Sigmoid colon (tissue), 4 donors: ENCODE measurements around the gene CNPY3.

ENCODE experiments used
- CTCF ChIP-seq, 4 experiments: fragments of 450-650 bp in 3 of 4; fragments of 200-600 bp in 1 of 4; IDR thresholded peaks; one replicate each; pipeline ENCODE4 v1.5.1; 2016 to 2019; ENCODE audit warnings: antibody characterized with exemption in 4 of 4, mild to moderate bottlenecking in 3 of 4, moderate library complexity in 2 of 4
- EP300 ChIP-seq, 4 donors: sonication (generic); formaldehyde crosslinking; IDR thresholded peaks; one replicate each; pipeline ENCODE4 v1.6.1; 2017; ENCODE audit warnings: antibody characterized with exemption in 4 of 4
- POLR2A ChIP-seq, 2 donors: fragments of 450-650 bp; IDR thresholded peaks; one replicate each; pipeline ENCODE4 v1.6.1; 2016; ENCODE audit warnings: antibody characterized with exemption in 2 of 2, mild to moderate bottlenecking in 2 of 2, moderate library complexity in 2 of 2
- POLR2AphosphoS5 ChIP-seq, 4 donors: sonication (generic); formaldehyde crosslinking; IDR thresholded peaks; one replicate each; pipeline ENCODE4 v1.6.1; 2017; ENCODE audit warnings: antibody characterized with exemption in 4 of 4

GRCh38 chr6:42974919-42975505 lies 45.7 kb downstream of the CNPY3 start:
- TF ChIP-seq POLR2A (IDR thresholded peaks at IDR 0.05) = no peak
- TF ChIP-seq CTCF (IDR thresholded peaks at IDR 0.05) = no peak
- no peak for TF ChIP-seq POLR2AphosphoS5 (IDR thresholded peaks at IDR 0.05)
- TF ChIP-seq EP300 (IDR thresholded peaks at IDR 0.05) = no peak
